ENCODE measurements around the gene EDN3.

The EDN3 gene

DNA sequence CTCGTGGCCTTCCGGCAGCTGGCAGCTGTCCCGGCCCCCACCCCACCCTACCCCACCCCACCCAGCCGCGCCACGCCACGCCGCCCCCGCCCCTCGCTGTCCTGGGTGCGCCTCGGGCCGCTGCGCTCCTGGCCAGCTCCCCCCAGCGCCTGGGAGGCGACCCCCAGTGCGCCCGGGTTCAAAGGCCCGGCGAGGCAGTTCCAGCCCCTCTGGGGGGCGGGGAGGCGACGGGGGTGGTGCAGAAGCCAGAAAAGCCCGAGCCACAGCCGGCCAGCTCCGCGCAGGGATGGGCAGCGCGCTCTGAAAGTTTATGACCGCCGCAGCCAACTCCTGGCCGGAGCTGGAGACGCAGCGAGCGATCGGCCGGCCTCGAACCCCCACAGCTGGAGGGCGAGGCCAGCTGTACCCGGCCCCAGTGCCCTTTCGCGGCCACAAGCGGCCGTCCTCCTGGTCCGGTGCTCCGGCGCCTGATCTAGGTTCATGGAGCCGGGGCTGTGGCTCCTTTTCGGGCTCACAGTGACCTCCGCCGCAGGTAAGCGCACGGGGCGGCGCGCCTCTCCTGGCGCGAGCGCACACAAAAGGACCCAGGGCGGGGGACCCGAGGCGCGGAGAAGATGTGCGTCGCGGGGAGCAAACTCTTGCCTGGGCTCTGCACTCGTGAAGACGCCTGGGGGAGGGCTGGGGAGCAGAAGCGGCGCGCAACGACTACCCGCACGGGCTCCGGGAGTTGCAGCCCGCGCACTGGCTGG is at the start of gene EDN3:
Gene EDN3, plus strand, starts transcription at position 279 of the 749 bp plus-strand sequence. Its CDS starts 202 bp downstream, at position 481.
- Mint-ChIP-seq H3K36me3 (ENCODE audit: low read depth) (no peaks in the 10 kb centered on the region), H3K4me1 (ENCODE audit: low read depth) (no peaks in the 10 kb centered on the region), H3K9me3 (no peaks in the 10 kb centered on the region), H3K27ac (no peak within 1 kb of the TSS), H3K4me3 (no peak within 1 kb of the TSS), H3K27me3 (ENCODE audit: low read depth) (peaks cover 72% of the 10 kb centered on the region)
- no peak for DNase-seq (ENCODE audit: low spot score)

- Mint-ChIP-seq H3K4me3 (peak overlapping the region; percentile 81), H3K4me1 (ENCODE audit: low read depth) (peaks cover 44% of the 10 kb centered on the region), H3K9me3 (peaks cover 25% of the 10 kb centered on the region), H3K36me3 (ENCODE audit: low read depth) (peaks cover 47% of the 10 kb centered on the region), H3K27ac (peak overlapping the region; percentile 93), H3K27me3 (ENCODE audit: low read depth) (peaks cover 3% of the 10 kb centered on the region)
- DNase-seq (ENCODE audit: low spot score), result no peak
Observed at GRCh38 chr20:59253325-59253724, 47.1 kb upstream of the EDN3 start.

DNA sequence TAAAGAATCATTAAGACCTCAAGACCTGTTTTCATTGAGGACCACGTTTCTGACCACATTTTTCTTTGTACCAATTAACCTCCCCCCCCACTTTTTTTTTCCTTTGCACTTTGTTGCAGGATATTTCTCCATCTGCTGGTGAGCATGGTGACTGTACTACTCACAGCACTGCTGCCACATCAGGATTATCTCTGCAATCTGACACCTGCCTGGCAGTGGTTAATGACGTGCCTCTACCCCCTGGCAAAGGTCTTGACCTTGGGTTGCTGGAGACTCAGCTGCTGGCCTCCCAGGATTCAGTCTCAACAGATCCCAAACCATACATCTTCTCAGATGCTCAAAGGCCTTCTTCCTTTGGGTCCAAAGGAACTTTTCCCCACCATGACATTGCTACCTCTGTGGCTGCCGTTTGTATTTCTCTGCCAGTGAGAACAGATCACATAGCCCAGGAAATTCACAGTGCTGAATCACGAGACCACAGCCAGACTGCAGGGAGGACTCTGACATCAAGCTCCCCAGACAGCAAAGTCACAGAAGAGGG is 46.6 kb upstream of the EDN3 start:
- Mint-ChIP-seq H3K4me3 (peak overlapping the region; percentile 81), H3K27me3 (ENCODE audit: low read depth) (peaks cover 1% of the 10 kb centered on the region), H3K4me1 (ENCODE audit: low read depth) (peaks cover 47% of the 10 kb centered on the region), H3K36me3 (ENCODE audit: low read depth) (peaks cover 45% of the 10 kb centered on the region), H3K27ac (peak overlapping the region; percentile 93), H3K9me3 (peaks cover 25% of the 10 kb centered on the region)
- DNase-seq (ENCODE audit: low spot score), result peak; percentile 24

- peaks cover 41% of the 10 kb centered on the region for H3K36me3 Mint-ChIP-seq (ENCODE audit: low read depth)
- H3K27ac Mint-ChIP-seq, result no peak overlapping the region
- no peak overlapping the region for H3K4me3 Mint-ChIP-seq
- H3K27me3 Mint-ChIP-seq (ENCODE audit: low read depth), result peaks cover 3% of the 10 kb centered on the region
- DNase-seq (ENCODE audit: low spot score), result no peak
- H3K4me1 Mint-ChIP-seq (ENCODE audit: low read depth), result peaks cover 50% of the 10 kb centered on the region
- peaks cover 25% of the 10 kb centered on the region for H3K9me3 Mint-ChIP-seq
Observed at GRCh38 chr20:59255256-59255655, 45.2 kb upstream of the EDN3 start.

DNA sequence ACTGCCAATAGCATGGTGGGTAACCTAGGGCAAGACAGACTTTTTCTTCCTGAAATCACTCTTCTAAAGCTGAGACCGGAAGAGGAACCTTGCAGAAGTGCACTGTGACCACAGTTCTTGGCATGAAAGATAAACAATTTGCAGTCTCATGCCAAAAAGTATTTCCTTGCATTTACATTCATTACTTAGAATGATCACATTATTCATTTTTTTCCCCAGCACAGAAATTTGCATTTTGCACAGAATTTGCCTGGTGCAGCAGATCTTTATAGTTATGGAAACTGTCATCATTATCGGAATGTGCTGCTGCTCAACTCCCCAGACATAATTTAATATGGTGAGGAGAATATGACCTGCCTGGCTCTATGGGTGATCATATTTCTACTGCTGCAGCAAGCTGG is 42.2 kb upstream of the EDN3 start:
- Mint-ChIP-seq H3K4me3 (peak overlapping the region; percentile 45), H3K36me3 (ENCODE audit: low read depth) (peaks cover 19% of the 10 kb centered on the region), H3K4me1 (ENCODE audit: low read depth) (peaks cover 38% of the 10 kb centered on the region), H3K27ac (peak overlapping the region; percentile 62), H3K27me3 (ENCODE audit: low read depth) (peaks cover 19% of the 10 kb centered on the region), H3K9me3 (no peaks in the 10 kb centered on the region)
- DNase-seq (ENCODE audit: low spot score), result no peak

DNA sequence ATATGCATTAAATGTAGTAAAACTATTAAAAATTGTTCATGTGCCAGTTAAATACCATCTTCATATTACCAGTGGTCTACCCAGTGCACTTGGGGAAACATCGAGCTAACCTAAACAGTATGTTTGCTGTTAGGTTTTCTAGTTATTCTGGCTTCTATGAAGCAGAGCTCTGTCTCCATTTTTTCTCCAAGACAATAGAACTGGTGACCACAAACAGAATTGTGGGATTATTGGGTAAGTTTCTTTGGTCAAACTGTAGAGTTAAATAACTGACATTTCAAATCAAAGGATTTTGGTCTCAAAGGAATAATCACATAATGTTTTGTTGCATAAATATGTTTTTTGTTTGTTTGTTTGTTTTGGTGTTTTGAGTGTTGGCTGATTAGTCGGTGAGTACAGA is 40.5 kb upstream of the EDN3 start:
- H3K27ac Mint-ChIP-seq, result no peak overlapping the region
- H3K36me3 Mint-ChIP-seq (ENCODE audit: low read depth), result peaks cover 12% of the 10 kb centered on the region
- H3K27me3 Mint-ChIP-seq (ENCODE audit: low read depth), result peaks cover 34% of the 10 kb centered on the region
- no peak overlapping the region for H3K4me3 Mint-ChIP-seq
- no peaks in the 10 kb centered on the region for H3K9me3 Mint-ChIP-seq
- DNase-seq (ENCODE audit: low spot score), result no peak
- H3K4me1 Mint-ChIP-seq (ENCODE audit: low read depth), result peaks cover 21% of the 10 kb centered on the region

- DNase-seq (ENCODE audit: low spot score), result no peak
- H3K27me3 Mint-ChIP-seq (ENCODE audit: low read depth), result peaks cover 76% of the 10 kb centered on the region
- H3K4me3 Mint-ChIP-seq, result no peak overlapping the region
- peaks cover 9% of the 10 kb centered on the region for H3K4me1 Mint-ChIP-seq (ENCODE audit: low read depth)
- no peaks in the 10 kb centered on the region for H3K36me3 Mint-ChIP-seq (ENCODE audit: low read depth)
- H3K9me3 Mint-ChIP-seq, result no peaks in the 10 kb centered on the region
- H3K27ac Mint-ChIP-seq, result no peak overlapping the region
Observed at GRCh38 chr20:59265298-59265697, 35.1 kb upstream of the EDN3 start.

DNA sequence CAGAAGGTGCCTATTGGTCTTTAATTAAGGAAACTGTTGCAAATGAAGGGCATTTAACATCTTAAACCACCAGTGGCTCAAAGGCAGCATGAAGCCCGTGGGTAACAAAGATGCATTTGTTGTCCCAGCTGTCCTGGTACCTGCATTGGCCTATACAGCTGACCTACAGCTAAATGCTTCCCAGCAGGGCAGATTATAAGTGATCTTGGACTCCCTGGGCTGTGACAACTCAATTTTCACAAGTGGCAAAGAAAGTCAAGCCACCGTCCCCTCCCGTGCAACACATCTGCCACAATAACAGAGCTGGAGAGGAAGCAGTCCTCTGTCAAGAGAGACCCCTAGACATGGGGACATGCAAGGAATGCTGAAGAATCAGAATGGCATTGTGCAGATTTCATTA is 31.5 kb upstream of the EDN3 start:
- no peak overlapping the region for H3K27ac Mint-ChIP-seq
- DNase-seq (ENCODE audit: low spot score), result no peak
- H3K4me1 Mint-ChIP-seq (ENCODE audit: low read depth), result peaks cover 16% of the 10 kb centered on the region
- H3K36me3 Mint-ChIP-seq (ENCODE audit: low read depth), result no peaks in the 10 kb centered on the region
- peaks cover 68% of the 10 kb centered on the region for H3K27me3 Mint-ChIP-seq (ENCODE audit: low read depth)
- no peak overlapping the region for H3K4me3 Mint-ChIP-seq
- no peaks in the 10 kb centered on the region for H3K9me3 Mint-ChIP-seq

DNA sequence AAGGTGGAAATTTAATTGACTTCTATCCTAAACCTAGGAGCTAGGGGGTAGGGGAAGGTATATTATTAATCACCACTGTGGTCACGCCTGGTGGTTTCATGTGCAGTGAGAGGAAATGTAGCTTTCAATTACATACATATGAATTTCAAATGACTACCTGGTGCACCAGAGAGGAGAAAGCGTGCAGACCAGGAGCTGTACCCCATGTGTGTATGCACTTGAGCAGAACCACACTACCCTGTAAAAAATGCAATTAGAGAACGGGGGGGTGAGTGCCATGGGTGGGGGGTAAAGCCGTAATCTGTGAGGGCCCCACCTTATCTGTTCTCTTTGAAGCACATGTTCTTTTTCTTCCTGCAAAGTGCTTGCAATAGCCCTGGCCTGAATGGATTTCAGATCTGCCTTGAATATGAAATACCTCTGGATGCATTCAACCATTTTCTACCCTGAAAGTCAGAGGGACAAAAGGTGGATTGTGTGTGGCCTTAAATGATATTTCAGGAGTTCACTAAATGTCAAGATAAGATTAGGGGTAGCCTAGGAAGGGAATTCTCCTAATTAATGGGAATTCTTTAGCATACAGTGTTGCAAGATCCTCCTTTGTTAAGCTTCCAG is 30.9 kb upstream of the EDN3 start:
- no peaks in the 10 kb centered on the region for H3K9me3 Mint-ChIP-seq
- peaks cover 66% of the 10 kb centered on the region for H3K27me3 Mint-ChIP-seq (ENCODE audit: low read depth)
- no peaks in the 10 kb centered on the region for H3K36me3 Mint-ChIP-seq (ENCODE audit: low read depth)
- peaks cover 23% of the 10 kb centered on the region for H3K4me1 Mint-ChIP-seq (ENCODE audit: low read depth)
- H3K4me3 Mint-ChIP-seq, result no peak overlapping the region
- no peak overlapping the region for H3K27ac Mint-ChIP-seq
- no peak for DNase-seq (ENCODE audit: low spot score)

DNA sequence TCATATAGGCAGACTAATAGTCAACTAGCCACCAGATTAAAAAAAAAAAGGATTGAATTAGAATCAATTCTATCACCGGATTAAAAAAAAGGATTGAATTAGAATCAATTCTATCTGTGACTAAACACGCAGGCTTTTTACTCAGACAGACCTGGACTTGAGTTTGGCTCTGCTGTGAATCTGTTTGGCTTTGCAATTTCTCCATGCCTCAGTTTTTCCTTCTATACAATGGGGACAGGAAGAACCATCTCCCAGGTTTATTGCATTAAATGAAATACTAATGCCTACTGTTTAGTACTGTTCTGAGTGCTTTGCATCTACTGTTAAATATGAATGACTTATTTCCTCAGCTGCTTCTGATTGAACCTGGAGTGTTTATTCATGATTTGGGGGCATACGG is 30.0 kb upstream of the EDN3 start:
- Mint-ChIP-seq H3K36me3 (ENCODE audit: low read depth) (no peaks in the 10 kb centered on the region), H3K27ac (no peak overlapping the region), H3K4me3 (no peak overlapping the region), H3K27me3 (ENCODE audit: low read depth) (peaks cover 59% of the 10 kb centered on the region), H3K4me1 (ENCODE audit: low read depth) (peaks cover 25% of the 10 kb centered on the region), H3K9me3 (no peaks in the 10 kb centered on the region)
- no peak for DNase-seq (ENCODE audit: low spot score)

GRCh38 chr20:59273739-59274357 is 26.6 kb upstream of the EDN3 start:
- Mint-ChIP-seq H3K9me3 (no peaks in the 10 kb centered on the region), H3K4me3 (peak overlapping the region; percentile 15), H3K27me3 (ENCODE audit: low read depth) (peaks cover 38% of the 10 kb centered on the region), H3K36me3 (ENCODE audit: low read depth) (no peaks in the 10 kb centered on the region), H3K4me1 (ENCODE audit: low read depth) (peaks cover 25% of the 10 kb centered on the region), H3K27ac (peak overlapping the region; percentile 35)
- DNase-seq (ENCODE audit: low spot score), result no peak

DNA sequence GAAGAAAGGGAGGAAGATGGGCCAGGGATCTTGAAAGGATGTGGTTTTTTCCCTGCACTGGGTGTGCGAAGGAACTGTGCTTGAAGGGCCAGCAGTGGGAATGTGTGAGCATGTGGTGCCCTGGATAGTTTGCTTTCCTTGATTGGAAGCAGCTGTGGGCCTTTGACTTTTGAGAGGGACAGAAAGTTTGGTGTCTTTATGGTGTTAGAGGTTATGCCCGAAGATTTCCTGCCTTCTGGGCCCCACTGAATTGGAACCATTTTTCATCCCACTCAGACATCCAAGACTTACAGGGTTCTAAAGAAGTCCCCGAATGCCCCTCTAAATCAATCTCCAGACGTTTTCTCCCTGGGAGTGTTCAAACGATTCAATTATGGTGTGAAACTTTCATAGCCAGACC is 23.5 kb upstream of the EDN3 start:
- DNase-seq (ENCODE audit: low spot score), result no peak
- Mint-ChIP-seq H3K4me3 (no peak overlapping the region), H3K9me3 (no peaks in the 10 kb centered on the region), H3K27ac (no peak overlapping the region), H3K27me3 (ENCODE audit: low read depth) (peaks cover 21% of the 10 kb centered on the region), H3K36me3 (ENCODE audit: low read depth) (no peaks in the 10 kb centered on the region), H3K4me1 (ENCODE audit: low read depth) (peaks cover 16% of the 10 kb centered on the region)

- no peak overlapping the region for H3K27ac Mint-ChIP-seq
- H3K27me3 Mint-ChIP-seq (ENCODE audit: low read depth), result peaks cover 27% of the 10 kb centered on the region
- no peaks in the 10 kb centered on the region for H3K9me3 Mint-ChIP-seq
- H3K4me3 Mint-ChIP-seq, result no peak overlapping the region
- H3K4me1 Mint-ChIP-seq (ENCODE audit: low read depth), result no peaks in the 10 kb centered on the region
- DNase-seq (ENCODE audit: low spot score), result no peak
- no peaks in the 10 kb centered on the region for H3K36me3 Mint-ChIP-seq (ENCODE audit: low read depth)
Observed at GRCh38 chr20:59284470-59284869, 15.9 kb upstream of the EDN3 start.

GRCh38 chr20:59289994-59290393 is 10.4 kb upstream of the EDN3 start:
- no peaks in the 10 kb centered on the region for H3K36me3 Mint-ChIP-seq (ENCODE audit: low read depth)
- no peaks in the 10 kb centered on the region for H3K9me3 Mint-ChIP-seq
- H3K4me1 Mint-ChIP-seq (ENCODE audit: low read depth), result no peaks in the 10 kb centered on the region
- H3K27ac Mint-ChIP-seq, result no peak overlapping the region
- no peak for DNase-seq (ENCODE audit: low spot score)
- no peak overlapping the region for H3K4me3 Mint-ChIP-seq
- H3K27me3 Mint-ChIP-seq (ENCODE audit: low read depth), result peaks cover 19% of the 10 kb centered on the region

Measured in T-helper 2 cell treated with Interferon-gamma antibody and Interleukin-4, amounts not matched to agents 5 μg/mL and 100 μg/mL, for 36 hours (primary cell).